HEK293T (cell line): ENCODE measurements around the gene SLCO4C1.
"Not testable (repeated sequence)": the region's sequence is repeated elsewhere in the genome, so short reads cannot be mapped to it uniquely, and the experiment has no call there.

Source experiments
- CTCF ChIA-PET: fragments of 350-600 bp; formaldehyde crosslinking; extraction: SDS; loops from one replicate; lab custom pipeline; 2021; ENCODE audit warnings: antibody characterized with exemption, inconsistent platforms; lab: Yijun Ruan, JAX
- POLR2A ChIA-PET: fragments of 350-600 bp; formaldehyde crosslinking; extraction: SDS; loops from one replicate; lab custom pipeline; 2020; ENCODE audit warnings: antibody characterized with exemption, inconsistent platforms; lab: Yijun Ruan, JAX
- DNase-seq: peaks from one replicate; pipeline ENCODE4 v3.0.0; 2012; ENCODE audit warnings: mixed read lengths; ENCODE audit errors: extremely low spot score
- ARNT ChIP-seq: fragments of 450-650 bp; IDR thresholded peaks from 2 replicates; pipeline ENCODE4 v1.6.1; 2017; ENCODE audit warnings: mild to moderate bottlenecking
- BHLHE40 ChIP-seq: fragments of 450-650 bp; IDR thresholded peaks from 2 replicates; pipeline ENCODE4 v1.6.1; 2016; ENCODE audit warnings: mild to moderate bottlenecking, moderate library complexity, borderline replicate concordance
- CTBP1 ChIP-seq: fragments of 450-650 bp; IDR thresholded peaks from 2 replicates; pipeline ENCODE4 v1.6.1; 2016; ENCODE audit warnings: borderline replicate concordance
- ELF4 ChIP-seq: fragments of 450-650 bp; IDR thresholded peaks from 2 replicates; pipeline ENCODE4 v1.6.1; 2017; ENCODE audit warnings: antibody characterized with exemption
- FOXA1 ChIP-seq: fragments of 450-650 bp; IDR thresholded peaks from 2 replicates; pipeline ENCODE4 v1.6.1; 2016; ENCODE audit warnings: mild to moderate bottlenecking
- FOXK2 ChIP-seq: fragments of 450-650 bp; IDR thresholded peaks from 2 replicates; pipeline ENCODE4 v1.6.1; 2016; ENCODE audit warnings: mild to moderate bottlenecking
- FOXM1 ChIP-seq: fragments of 450-650 bp; IDR thresholded peaks from 2 replicates; pipeline ENCODE4 v1.6.1; 2017; ENCODE audit warnings: mild to moderate bottlenecking, borderline replicate concordance
- HDGF ChIP-seq: fragments of 450-650 bp; IDR thresholded peaks from 2 replicates; pipeline ENCODE4 v1.6.1; 2017; ENCODE audit warnings: antibody characterized with exemption, borderline replicate concordance
- L3MBTL2 ChIP-seq: fragments of 450-650 bp; conservative IDR thresholded peaks from 2 replicates; pipeline ENCODE4 v1.6.1; 2016; ENCODE audit warnings: mild to moderate bottlenecking
- LEF1 ChIP-seq: fragments of 450-650 bp; IDR thresholded peaks from 2 replicates; pipeline ENCODE4 v1.6.1; 2017; ENCODE audit warnings: mild to moderate bottlenecking, borderline replicate concordance
- NFRKB ChIP-seq: fragments of 450-650 bp; IDR thresholded peaks from 2 replicates; pipeline ENCODE4 v1.6.1; 2016; ENCODE audit warnings: mild to moderate bottlenecking, moderate library complexity
- SP1 ChIP-seq: fragments of 450-650 bp; IDR thresholded peaks from 2 replicates; pipeline ENCODE4 v1.6.1; 2017
- SUZ12 ChIP-seq: fragments of 450-650 bp; IDR thresholded peaks from 2 replicates; pipeline ENCODE4 v1.6.1; 2016; ENCODE audit warnings: mild to moderate bottlenecking
- TARDBP ChIP-seq: fragments of 450-650 bp; IDR thresholded peaks from 2 replicates; pipeline ENCODE4 v1.6.1; 2016
- ZNF384 ChIP-seq: fragments of 450-650 bp; IDR thresholded peaks from 2 replicates; pipeline ENCODE4 v1.6.1; 2016
- TF ChIP-seq, protein P1 (sequence below): fragments of 450-650 bp; IDR thresholded peaks from 2 replicates; pipeline ENCODE4 v1.6.1; 2016

Gene SLCO4C1, protein sequence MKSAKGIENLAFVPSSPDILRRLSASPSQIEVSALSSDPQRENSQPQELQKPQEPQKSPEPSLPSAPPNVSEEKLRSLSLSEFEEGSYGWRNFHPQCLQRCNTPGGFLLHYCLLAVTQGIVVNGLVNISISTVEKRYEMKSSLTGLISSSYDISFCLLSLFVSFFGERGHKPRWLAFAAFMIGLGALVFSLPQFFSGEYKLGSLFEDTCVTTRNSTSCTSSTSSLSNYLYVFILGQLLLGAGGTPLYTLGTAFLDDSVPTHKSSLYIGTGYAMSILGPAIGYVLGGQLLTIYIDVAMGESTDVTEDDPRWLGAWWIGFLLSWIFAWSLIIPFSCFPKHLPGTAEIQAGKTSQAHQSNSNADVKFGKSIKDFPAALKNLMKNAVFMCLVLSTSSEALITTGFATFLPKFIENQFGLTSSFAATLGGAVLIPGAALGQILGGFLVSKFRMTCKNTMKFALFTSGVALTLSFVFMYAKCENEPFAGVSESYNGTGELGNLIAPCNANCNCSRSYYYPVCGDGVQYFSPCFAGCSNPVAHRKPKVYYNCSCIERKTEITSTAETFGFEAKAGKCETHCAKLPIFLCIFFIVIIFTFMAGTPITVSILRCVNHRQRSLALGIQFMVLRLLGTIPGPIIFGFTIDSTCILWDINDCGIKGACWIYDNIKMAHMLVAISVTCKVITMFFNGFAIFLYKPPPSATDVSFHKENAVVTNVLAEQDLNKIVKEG

DNA sequence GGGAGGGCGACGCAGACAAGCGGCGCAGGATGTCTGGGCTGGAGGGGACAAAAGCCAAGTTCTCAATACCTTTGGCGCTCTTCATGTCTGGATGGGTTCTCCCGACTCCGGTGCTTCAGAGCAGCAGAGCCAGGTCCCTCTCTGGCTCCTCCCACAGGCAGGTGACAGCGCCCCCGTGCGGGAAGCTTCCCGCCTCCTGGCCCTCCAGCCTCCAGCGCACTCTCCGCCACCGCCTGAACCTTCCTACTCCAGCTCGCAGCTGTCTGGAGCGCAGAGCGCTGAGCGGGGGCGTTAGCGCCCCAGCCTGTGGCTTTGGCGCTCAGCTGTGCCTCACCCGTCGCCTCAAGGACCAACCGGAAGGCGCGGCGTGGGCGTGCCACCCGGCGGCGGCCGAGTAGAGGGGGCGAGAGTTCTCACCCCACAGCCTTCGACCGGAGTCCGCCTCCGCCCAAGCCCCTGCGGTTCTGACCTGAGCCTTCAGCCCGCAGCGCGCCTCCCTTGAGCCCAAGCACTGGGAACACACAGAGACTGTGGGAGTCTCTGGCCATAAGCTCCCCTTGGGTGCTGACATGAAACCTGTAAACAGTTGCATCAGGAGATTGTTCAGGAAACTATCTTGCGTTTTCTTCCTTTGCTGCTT, at the start of gene SLCO4C1:
TSS of gene SLCO4C1 (minus strand) at position 107 of the 640 bp plus-strand sequence. CDS start at position 85, 22 bp downstream.
- DNase-seq = peak; percentile 84
- ChIA-PET CTCF (interaction anchor here (0.7 to 1.7 kb wide), 9 partner anchors 10 to 937 kb away, joined by 3 to 10 read pairs (median 4); no protein-coding TSS in a partner anchor), POLR2A (interaction anchor here (0.9 to 1.2 kb wide), 3 partner anchors 22 to 824 kb away, joined by 3 to 4 read pairs (median 3); partner anchors contain the start of genes GIN1 and PPIP5K2)
- no peak for TF ChIP-seq NFRKB
- TF ChIP-seq CTBP1 = 0 out of 2 replicates have a peak, but pooled peaks have one; percentile 18
- no peak for TF ChIP-seq FOXM1
- TF ChIP-seq ZNF384 = no peak
- TF ChIP-seq TARDBP = no peak
- TF ChIP-seq BHLHE40 = no peak
- TF ChIP-seq HDGF = no peak
- TF ChIP-seq FOXK2 = no peak
- peak; percentile 90 for TF ChIP-seq L3MBTL2

DNA sequence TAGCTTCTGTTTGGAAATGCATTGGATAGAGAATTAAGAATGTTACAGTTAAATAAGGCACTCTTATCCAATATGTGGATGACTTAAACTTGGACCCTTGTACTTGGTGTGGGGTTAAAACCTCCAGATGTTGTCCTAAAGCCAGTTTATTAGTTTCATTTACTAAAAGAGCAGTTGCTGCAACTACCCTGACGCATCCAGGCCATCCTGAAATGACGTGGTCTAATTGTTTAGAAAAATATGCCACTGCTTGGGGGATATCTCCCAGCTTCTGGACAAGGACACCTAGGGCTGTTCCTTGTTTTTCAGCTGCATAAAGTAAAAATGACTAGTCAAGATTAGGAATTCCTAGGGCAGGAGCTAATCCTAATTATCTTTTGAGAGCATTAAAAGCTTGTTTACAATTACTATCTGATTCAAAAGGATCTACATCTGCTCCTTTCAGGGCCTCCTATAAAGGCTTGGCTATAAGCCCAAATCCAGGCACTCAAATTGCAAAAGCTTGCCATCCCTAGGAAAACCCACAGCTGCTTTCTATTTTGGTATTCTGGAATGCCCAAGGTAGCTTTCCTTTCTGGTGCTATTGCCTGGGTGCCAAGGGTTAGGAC, 45.7 kb upstream of the SLCO4C1 start:
- TF ChIP-seq FOXA1 (no peak), SP1 (no peak), L3MBTL2 (no peak), FOXM1 (no peak), SUZ12 (no peak), FOXK2 (no peak), ZNF384 (no peak), TARDBP (no peak), BHLHE40 (no peak), ELF4 (no peak), LEF1 (no peak), HDGF (no peak), NFRKB (no peak), ARNT (no peak)
- TF ChIP-seq, protein P1, sequence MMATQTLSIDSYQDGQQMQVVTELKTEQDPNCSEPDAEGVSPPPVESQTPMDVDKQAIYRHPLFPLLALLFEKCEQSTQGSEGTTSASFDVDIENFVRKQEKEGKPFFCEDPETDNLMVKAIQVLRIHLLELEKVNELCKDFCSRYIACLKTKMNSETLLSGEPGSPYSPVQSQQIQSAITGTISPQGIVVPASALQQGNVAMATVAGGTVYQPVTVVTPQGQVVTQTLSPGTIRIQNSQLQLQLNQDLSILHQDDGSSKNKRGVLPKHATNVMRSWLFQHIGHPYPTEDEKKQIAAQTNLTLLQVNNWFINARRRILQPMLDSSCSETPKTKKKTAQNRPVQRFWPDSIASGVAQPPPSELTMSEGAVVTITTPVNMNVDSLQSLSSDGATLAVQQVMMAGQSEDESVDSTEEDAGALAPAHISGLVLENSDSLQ = no peak
- POLR2A ChIA-PET = no interaction called here
- no peak for DNase-seq
- CTCF ChIA-PET = no interaction called here

DNA sequence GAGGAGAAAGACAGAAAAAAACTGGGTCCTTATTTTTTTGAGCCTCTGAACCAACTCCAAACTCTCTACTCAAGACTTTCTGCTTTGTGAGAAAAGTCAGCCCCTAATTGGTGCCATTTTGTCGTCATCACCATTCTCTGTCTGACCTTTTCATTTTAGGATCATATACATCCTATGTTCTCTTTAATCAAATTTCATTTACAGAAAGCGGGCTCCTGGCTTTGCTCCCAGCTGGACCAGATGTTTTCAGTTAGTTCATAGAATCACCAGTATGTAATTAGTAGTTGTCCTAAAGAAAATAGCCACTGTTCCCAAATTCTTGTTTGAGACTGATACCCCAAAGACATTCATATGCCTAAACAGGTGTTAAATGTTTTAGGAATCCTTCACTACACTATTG, 28.6 kb upstream of the SLCO4C1 start:
- TF ChIP-seq, protein P1 = no peak
- no peak for TF ChIP-seq FOXM1
- no peak for TF ChIP-seq FOXK2
- TF ChIP-seq CTBP1 = no peak
- TF ChIP-seq NFRKB = no peak
- no peak for TF ChIP-seq HDGF
- no peak for TF ChIP-seq ZNF384
- TF ChIP-seq TARDBP = no peak
- TF ChIP-seq ARNT = no peak
- TF ChIP-seq ELF4 = no peak
- no peak for TF ChIP-seq SP1
- DNase-seq = no peak
- POLR2A ChIA-PET = no interaction called here
- CTCF ChIA-PET = no interaction called here

DNA sequence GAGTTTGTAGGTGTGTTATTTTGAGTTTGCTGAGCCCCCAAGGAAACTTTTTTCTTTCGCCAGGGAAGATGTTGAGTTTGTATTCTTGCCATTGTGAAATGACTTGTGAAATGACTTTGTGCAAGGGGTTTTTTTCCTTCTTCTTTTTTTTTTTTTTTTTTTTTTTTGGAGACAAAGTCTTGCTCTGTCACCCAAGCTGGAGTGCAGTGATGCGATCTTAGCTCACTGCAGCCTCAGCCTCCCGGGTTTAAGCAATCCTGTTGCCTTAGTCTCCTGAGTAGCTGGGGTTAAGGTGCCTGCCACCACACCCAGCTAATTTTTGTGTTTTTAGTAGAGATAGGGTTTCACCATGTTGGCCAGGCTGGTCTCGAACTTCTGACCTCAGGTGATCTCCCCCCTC, 22.7 kb upstream of the SLCO4C1 start:
- DNase-seq, CTCF ChIA-PET, POLR2A ChIA-PET: not testable (repeated sequence)

DNA sequence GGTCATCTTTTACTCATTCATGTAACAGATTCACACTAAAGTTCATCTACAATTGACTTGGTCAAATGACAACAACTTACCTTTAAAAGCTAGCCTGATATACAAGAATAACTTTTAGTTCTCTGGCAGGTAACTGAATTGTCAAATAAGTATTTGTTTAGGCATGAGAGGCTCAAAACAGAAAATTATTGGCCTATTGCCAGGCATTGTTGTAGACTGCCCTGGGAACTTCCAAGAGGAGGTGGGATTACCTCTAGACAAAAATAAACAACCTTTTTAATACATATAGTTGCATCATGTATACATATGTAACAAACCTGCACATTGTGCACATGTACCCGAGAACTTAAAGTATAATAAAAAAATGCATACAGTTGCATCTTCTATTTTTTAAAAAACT, 18.2 kb upstream of the SLCO4C1 start:
- ChIA-PET POLR2A (no interaction called here), CTCF (interaction anchor here (2.7 kb wide), 1 partner anchor 18 kb away, joined by 10 read pairs; the partner anchor contains the start of gene SLCO4C1)
- no peak for TF ChIP-seq BHLHE40
- TF ChIP-seq, protein P1 = no peak
- no peak for TF ChIP-seq ARNT
- no peak for TF ChIP-seq L3MBTL2
- no peak for TF ChIP-seq ELF4
- TF ChIP-seq FOXA1 = no peak
- no peak for DNase-seq
